K562 (cell line): ENCODE results near the gene STK11. TPM values are rescaled to one million over a fixed set of nuclear protein-coding genes. Genes with fewer than 3 reads are reported as not detected.

ENCODE experiments used
- ADNP ChIP-seq: fragments of 200-800 bp; sonication (Bioruptor generic); IDR thresholded peaks from 2 replicates; pipeline ENCODE4 v1.6.1; 2016; ENCODE audit warnings: missing genetic modification characterization, missing compliant biosample characterization
- CAMTA2 ChIP-seq: fragments of 250-450 bp; sonication (Bioruptor Pico); conservative IDR thresholded peaks from 2 replicates; pipeline ENCODE4 v1.5.1; 2022
- CBX3 ChIP-seq, 2 experiments: IDR thresholded peaks; 1 replicate in 1 of 2; 2 replicates in 1 of 2; pipeline ENCODE4 v1.6.1; 2012; ENCODE audit warnings: inconsistent platforms in 2 of 2, low read length in 2 of 2, borderline replicate concordance in 1 of 2, control low read depth in 1 of 2
- CEBPB ChIP-seq: fragments of 450-650 bp; IDR thresholded peaks from 2 replicates; pipeline ENCODE4 v1.6.1; 2016; ENCODE audit warnings: missing genetic modification characterization, missing compliant biosample characterization
- HDAC2 ChIP-seq: fragments of 450-650 bp; IDR thresholded peaks from 2 replicates; pipeline ENCODE4 v1.6.1; 2016; ENCODE audit warnings: mild to moderate bottlenecking
- HDAC8 ChIP-seq: fragments of 450-650 bp; IDR thresholded peaks from 2 replicates; pipeline ENCODE4 v1.6.1; 2016; ENCODE audit warnings: mild to moderate bottlenecking, missing genetic modification characterization, moderate library complexity, missing compliant biosample characterization
- PHF21A ChIP-seq: fragments of 450-650 bp; IDR thresholded peaks from 2 replicates; pipeline ENCODE4 v1.6.1; 2017; ENCODE audit warnings: low read depth, borderline replicate concordance
- RBBP5 ChIP-seq: fragments of 200-600 bp; sonication (generic); IDR thresholded peaks from 2 replicates; pipeline ENCODE4 v1.6.1; 2012; ENCODE audit warnings: borderline replicate concordance, mild to moderate bottlenecking, low read length, control low read depth, inconsistent platforms; ENCODE audit not compliant: insufficient read depth, poor library complexity, severe bottlenecking
- SMAD3 ChIP-seq: fragments of 450-650 bp; formaldehyde crosslinking; conservative IDR thresholded peaks from 2 replicates; pipeline ENCODE4 v1.4.0; 2020; ENCODE audit warnings: mild to moderate bottlenecking
- ZKSCAN3 ChIP-seq: fragments of 250-450 bp; sonication (Bioruptor Pico); IDR thresholded peaks from 2 replicates; pipeline ENCODE4 v1.4.0; 2020
- ZNF23 ChIP-seq: fragments of 250-450 bp; sonication (Bioruptor Pico); IDR thresholded peaks from 2 replicates; pipeline ENCODE4 v1.4.0; 2020; ENCODE audit warnings: mild to moderate bottlenecking
- ZNF431 ChIP-seq: sonication (generic); formaldehyde crosslinking; IDR thresholded peaks from 2 replicates; pipeline ENCODE4 v1.8.0; 2022; ENCODE audit warnings: mild to moderate bottlenecking, missing genetic modification reagents
- ZNF584 ChIP-seq: fragments of 200-800 bp; sonication (Bioruptor generic); IDR thresholded peaks from 2 replicates; pipeline ENCODE4 v1.6.1; 2016; ENCODE audit warnings: low read depth, mild to moderate bottlenecking, missing genetic modification characterization, missing compliant biosample characterization
- ZNF778 ChIP-seq: fragments of 450-650 bp; formaldehyde crosslinking; IDR thresholded peaks from 2 replicates; pipeline ENCODE4 v1.4.0; 2020; ENCODE audit warnings: mild to moderate bottlenecking, moderate library complexity
- polyA plus RNA-seq, 8 experiments: library from polyadenylated mRNA; depleted of rRNA in 4 of 8; stranded (reverse) in 5 of 8; unstranded in 3 of 8; fragments of >200 nt; fragmentation: Nextera tagmentation in 2 of 8; fragmentation: Illumina TruSeq in 1 of 8; extraction: Ambion mirVana in 2 of 8; extraction: Trizol in 1 of 8; gene quantifications; 2 replicates each; pipeline versions ENCODE4 v1.2.1 to v1.2.3, GENCODE V29; 2011 to 2014; ENCODE audit warnings: inconsistent platforms in 1 of 8, missing spikeins in 1 of 8
- total RNA-seq, 7 experiments: library from RNA; depleted of rRNA in 6 of 7; stranded (reverse); fragments of >200 nt in 6 of 7; fragmentation: Illumina TruSeq in 2 of 7; extraction: Trizol in 2 of 7; gene quantifications; 2 replicates each; pipeline versions ENCODE4 v1.2.1 to v1.2.3, GENCODE V29; 2011 to 2021; ENCODE audit warnings: low replicate concordance in 1 of 7
- TF ChIP-seq, protein P1 (sequence below), 2 experiments: fragments of 450-650 bp in 1 of 2; sonication (generic) in 1 of 2; formaldehyde crosslinking; conservative IDR thresholded peaks; 2 replicates each; pipeline versions ENCODE4 v1.4.0 to v1.8.1; 2020 to 2022; ENCODE audit warnings: mild to moderate bottlenecking in 1 of 2, missing genetic modification reagents in 1 of 2
- TF ChIP-seq, protein P2 (sequence below): fragments of 250-450 bp; sonication (Bioruptor Pico); IDR thresholded peaks from 2 replicates; pipeline ENCODE4 v1.4.0; 2020; ENCODE audit warnings: mild to moderate bottlenecking, moderate library complexity, borderline replicate concordance
- TF ChIP-seq, protein P3 (sequence below): fragments of 250-450 bp; sonication (Bioruptor Pico); IDR thresholded peaks from 2 replicates; pipeline ENCODE4 v1.8.0; 2022; ENCODE audit warnings: inconsistent platforms, mild to moderate bottlenecking, moderate library complexity, borderline replicate concordance
- TF ChIP-seq, protein P4 (sequence below): sonication (generic); formaldehyde crosslinking; IDR thresholded peaks from 2 replicates; pipeline ENCODE4 v1.8.1; 2022; ENCODE audit warnings: missing genetic modification reagents
- TF ChIP-seq, protein P5 (sequence below), 3 experiments: IDR thresholded peaks in 2 of 3; conservative IDR thresholded peaks in 1 of 3; 2 replicates each; pipeline ENCODE4 v1.5.1; 2011 to 2012; ENCODE audit warnings: low read length in 3 of 3, mild to moderate bottlenecking in 3 of 3, control low read depth in 2 of 3, improper control_type of control experiment in 1 of 3, inconsistent platforms in 1 of 3, low read depth in 1 of 3, mixed read lengths in 1 of 3, moderate library complexity in 1 of 3; ENCODE audit not compliant: insufficient read depth in 2 of 3

The STK11 gene
- total and polyA plus RNA-seq, 9 of the 15 experiments (the other 6 are each of a cell fraction or from before 2014, with no cell fraction given): 0.15 to 96.5 (median 31.7) TPM

DNA sequence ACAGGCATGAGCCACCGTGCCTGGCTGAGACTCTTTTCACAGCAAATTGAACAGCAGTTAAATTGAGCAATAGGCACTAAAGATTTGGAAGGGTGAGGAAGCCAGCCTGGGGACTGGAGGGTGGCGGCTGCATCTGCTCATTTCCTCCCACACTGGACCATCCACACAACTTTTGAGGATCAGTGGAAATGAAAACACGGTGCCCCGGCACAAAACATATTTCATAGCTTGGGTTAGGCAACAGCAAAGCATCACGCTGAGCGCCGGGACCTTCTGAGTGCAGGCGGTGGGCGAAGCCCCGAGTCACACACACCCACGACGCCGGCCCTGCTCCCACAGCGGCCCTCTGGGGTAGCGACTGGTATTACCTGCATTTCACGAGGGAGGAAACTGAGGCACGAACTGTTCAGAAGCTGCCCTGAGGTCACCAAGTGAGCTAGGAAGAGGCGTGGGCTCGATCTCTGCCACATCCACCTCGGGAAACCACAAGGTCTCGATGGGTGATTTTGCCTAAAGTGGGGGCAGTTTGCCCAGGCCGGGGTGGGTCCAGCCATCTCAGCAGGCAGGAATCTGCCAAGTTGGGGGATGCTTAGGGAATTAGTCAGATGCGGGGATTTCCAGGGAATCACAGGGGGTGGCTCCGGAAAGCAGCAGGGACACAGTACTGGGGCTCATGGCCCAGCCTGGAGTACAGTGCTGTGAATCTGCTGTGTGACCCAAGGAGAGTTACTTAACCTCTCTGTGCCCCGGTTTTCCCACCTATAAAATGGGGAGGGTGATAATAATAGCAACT lies 28.1 kb upstream of the STK11 start (continued):
- TF ChIP-seq, protein P1, sequence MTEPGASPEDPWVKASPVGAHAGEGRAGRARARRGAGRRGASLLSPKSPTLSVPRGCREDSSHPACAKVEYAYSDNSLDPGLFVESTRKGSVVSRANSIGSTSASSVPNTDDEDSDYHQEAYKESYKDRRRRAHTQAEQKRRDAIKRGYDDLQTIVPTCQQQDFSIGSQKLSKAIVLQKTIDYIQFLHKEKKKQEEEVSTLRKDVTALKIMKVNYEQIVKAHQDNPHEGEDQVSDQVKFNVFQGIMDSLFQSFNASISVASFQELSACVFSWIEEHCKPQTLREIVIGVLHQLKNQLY (CRISPR knock-in tag; conservative IDR thresholded peaks at IDR 0.05): no peak
- TF ChIP-seq ADNP (tag): peak; percentile 70; the same call in 1 of the 2 replicates
- peak; percentile 81 for TF ChIP-seq HDAC2
- TF ChIP-seq, protein P2, sequence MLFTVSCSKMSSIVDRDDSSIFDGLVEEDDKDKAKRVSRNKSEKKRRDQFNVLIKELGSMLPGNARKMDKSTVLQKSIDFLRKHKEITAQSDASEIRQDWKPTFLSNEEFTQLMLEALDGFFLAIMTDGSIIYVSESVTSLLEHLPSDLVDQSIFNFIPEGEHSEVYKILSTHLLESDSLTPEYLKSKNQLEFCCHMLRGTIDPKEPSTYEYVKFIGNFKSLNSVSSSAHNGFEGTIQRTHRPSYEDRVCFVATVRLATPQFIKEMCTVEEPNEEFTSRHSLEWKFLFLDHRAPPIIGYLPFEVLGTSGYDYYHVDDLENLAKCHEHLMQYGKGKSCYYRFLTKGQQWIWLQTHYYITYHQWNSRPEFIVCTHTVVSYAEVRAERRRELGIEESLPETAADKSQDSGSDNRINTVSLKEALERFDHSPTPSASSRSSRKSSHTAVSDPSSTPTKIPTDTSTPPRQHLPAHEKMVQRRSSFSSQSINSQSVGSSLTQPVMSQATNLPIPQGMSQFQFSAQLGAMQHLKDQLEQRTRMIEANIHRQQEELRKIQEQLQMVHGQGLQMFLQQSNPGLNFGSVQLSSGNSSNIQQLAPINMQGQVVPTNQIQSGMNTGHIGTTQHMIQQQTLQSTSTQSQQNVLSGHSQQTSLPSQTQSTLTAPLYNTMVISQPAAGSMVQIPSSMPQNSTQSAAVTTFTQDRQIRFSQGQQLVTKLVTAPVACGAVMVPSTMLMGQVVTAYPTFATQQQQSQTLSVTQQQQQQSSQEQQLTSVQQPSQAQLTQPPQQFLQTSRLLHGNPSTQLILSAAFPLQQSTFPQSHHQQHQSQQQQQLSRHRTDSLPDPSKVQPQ: no peak
- TF ChIP-seq ZKSCAN3 (CRISPR knock-in tag): no peak
- TF ChIP-seq ZNF584 (CRISPR knock-in tag): no peak
- TF ChIP-seq, protein P3, sequence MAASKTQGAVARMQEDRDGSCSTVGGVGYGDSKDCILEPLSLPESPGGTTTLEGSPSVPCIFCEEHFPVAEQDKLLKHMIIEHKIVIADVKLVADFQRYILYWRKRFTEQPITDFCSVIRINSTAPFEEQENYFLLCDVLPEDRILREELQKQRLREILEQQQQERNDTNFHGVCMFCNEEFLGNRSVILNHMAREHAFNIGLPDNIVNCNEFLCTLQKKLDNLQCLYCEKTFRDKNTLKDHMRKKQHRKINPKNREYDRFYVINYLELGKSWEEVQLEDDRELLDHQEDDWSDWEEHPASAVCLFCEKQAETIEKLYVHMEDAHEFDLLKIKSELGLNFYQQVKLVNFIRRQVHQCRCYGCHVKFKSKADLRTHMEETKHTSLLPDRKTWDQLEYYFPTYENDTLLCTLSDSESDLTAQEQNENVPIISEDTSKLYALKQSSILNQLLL (CRISPR knock-in tag): no peak
- TF ChIP-seq CAMTA2 (CRISPR knock-in tag): no peak
- TF ChIP-seq CEBPB (tag): 0 out of 2 replicates have a peak, but pooled peaks have one; percentile 7
- TF ChIP-seq CBX3 (IDR thresholded peaks at IDR 0.05; ENCODE audit: borderline replicate concordance in 1 of 2, low read length in 2 of 2): no peak
- TF ChIP-seq, protein P4, sequence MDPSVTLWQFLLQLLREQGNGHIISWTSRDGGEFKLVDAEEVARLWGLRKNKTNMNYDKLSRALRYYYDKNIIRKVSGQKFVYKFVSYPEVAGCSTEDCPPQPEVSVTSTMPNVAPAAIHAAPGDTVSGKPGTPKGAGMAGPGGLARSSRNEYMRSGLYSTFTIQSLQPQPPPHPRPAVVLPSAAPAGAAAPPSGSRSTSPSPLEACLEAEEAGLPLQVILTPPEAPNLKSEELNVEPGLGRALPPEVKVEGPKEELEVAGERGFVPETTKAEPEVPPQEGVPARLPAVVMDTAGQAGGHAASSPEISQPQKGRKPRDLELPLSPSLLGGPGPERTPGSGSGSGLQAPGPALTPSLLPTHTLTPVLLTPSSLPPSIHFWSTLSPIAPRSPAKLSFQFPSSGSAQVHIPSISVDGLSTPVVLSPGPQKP: no peak
- no peak for TF ChIP-seq HDAC8 (tag)
- TF ChIP-seq ZNF23 (CRISPR knock-in tag): no peak
- no peak for TF ChIP-seq SMAD3 (CRISPR knock-in tag)
- TF ChIP-seq ZNF778 (CRISPR knock-in tag): no peak
- no peak for TF ChIP-seq ZNF431 (CRISPR knock-in tag)
- no peak for TF ChIP-seq RBBP5
- TF ChIP-seq, protein P5, sequence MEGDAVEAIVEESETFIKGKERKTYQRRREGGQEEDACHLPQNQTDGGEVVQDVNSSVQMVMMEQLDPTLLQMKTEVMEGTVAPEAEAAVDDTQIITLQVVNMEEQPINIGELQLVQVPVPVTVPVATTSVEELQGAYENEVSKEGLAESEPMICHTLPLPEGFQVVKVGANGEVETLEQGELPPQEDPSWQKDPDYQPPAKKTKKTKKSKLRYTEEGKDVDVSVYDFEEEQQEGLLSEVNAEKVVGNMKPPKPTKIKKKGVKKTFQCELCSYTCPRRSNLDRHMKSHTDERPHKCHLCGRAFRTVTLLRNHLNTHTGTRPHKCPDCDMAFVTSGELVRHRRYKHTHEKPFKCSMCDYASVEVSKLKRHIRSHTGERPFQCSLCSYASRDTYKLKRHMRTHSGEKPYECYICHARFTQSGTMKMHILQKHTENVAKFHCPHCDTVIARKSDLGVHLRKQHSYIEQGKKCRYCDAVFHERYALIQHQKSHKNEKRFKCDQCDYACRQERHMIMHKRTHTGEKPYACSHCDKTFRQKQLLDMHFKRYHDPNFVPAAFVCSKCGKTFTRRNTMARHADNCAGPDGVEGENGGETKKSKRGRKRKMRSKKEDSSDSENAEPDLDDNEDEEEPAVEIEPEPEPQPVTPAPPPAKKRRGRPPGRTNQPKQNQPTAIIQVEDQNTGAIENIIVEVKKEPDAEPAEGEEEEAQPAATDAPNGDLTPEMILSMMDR (IDR thresholded peaks at IDR 0.05 in 2 of 3, conservative IDR thresholded peaks at IDR 0.05 in 1 of 3; ENCODE audit: insufficient read depth in 2 of 3, low read depth in 1 of 3, low read length in 3 of 3): 0 out of 6 replicates have a peak, but pooled peaks of 1 of the 3 experiments have one; percentile 3
- TF ChIP-seq PHF21A: no peak
